ENCODE data around the gene FXYD4.
A peak's percentile ranks its signal among the peaks of the same experiment; 100 is the strongest.
"Not testable (repeated sequence)": the region's sequence is repeated elsewhere in the genome, so short reads cannot be mapped to it uniquely, and the experiment has no call there.

FXYD4 gene, protein sequence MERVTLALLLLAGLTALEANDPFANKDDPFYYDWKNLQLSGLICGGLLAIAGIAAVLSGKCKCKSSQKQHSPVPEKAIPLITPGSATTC

DNA sequence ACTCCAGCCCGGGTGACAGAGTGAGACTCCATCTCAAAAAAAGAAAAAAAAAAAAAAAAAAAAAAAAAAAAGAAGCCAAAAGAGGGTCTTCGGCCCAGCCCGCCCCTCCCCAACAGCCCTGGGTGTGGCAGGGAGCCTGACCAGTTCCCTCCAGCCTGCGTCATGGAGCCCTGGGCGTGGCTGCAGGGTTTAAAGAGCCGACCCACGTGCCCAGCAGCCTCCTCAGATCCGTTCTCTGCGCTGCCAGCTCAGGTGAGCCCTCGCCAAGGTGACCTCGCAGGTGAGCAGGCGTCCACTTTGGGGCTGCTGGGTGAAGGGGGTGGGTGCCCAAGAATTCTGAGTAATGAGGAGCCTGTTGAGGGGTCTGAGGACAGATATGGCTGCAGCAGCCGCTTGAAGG lies at the start of gene FXYD4:
Gene FXYD4 (plus strand): TSS at position 219 of the 400 bp plus-strand sequence. CDS start 2,111 bp downstream, outside the sequence.
- no peak for DNase-seq

DNA sequence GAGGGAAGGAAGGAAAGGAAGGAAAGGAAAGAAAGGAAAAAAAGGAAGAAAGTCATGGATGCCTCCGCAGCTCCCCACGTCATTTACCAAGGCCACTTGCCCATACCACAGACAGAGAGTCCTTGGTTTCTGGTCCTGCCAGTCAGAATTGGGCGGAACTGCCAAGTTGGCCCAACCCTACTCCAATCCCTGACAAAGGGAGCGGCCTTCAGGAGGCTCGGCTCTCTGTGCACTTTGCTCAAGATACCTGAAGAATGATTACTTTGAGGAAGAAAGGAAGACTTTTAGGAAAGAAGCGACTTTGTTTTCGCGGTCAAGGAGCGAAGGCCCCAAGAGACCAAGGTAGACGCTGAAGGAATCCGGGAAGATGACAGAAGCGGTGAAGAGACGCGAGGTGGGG lies 49.1 kb upstream of the FXYD4 start:
- DNase-seq = no peak

DNA sequence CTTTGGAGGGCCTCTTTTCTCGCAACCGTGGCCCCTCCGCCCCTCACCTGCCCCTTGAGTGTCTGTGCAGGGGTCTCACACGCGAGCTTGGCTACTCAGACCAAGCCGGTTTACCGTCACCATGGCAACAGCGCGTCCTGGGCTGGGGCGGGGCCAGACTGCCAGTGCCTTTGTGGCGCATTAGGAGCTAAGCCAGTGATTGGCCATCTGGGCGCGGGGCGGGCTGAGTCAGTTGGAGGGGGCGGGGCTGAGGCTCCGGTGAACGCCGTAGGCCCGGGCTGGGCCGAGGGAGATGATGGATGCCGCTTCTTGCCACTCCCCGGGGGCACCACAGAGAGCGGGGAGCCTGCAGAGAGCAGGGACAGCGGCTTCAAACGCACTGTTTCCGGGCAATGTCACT lies 48.7 kb upstream of the FXYD4 start:
- peak; percentile 70 to 80 for DNase-seq

DNA sequence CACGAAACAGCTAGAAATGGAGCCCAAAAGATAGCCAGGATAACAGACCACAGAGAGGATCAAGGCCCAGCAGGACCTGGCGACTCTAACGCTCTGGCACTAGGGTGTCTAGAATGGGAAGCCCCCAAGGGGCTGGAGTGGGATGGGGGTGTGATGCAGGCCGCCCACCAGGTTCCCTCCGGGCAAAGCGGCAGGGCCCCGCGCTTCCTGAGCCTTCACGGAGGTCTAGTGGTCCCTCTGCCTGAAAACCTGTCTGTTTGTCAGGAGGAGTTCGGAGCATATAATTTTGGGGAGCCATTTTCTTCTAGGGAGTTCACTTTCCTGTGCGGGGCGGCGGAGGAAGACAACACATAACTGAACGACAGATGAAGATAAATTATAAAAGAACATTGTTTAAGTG lies 48.2 kb upstream of the FXYD4 start:
- DNase-seq = no peak

DNA sequence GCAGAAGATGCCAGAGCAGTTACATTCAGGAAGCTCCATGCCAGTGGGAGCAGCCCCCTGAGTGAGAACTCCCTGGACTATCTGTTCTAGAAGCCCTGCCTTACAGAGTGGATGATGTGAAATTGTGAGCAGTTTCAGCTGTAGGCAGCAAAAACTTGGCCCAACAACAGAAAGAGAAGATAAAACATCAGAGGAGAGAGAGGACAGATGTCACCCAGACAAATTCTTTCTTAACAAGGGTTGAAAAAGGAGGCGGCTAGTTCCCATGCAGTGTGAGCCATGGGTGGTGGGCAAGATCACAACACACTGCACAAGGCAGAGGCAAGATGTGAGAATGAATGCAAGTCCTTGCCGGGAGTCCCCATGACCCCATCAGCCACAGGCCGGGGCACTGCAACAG lies 46.6 kb upstream of the FXYD4 start:
- DNase-seq = no peak

DNA sequence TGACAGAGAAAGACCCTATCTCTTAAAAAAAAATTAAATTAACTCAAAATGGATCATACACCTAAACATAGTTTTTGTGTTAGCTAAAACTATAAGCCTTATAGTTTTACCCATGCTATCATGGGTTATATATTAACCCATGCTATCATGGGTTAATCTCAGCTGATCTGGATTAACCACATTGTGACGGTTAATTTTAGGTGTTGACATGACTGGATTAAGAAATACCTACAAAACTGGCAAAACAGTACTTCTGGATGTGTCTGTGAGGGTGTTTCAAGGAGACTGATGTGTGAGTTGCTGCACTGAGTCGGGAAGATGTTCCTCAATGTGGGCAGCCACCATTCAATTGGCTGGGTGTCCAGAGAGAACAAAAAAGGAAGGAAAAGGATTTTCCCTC lies 44.3 kb upstream of the FXYD4 start:
- no peak for DNase-seq

DNA sequence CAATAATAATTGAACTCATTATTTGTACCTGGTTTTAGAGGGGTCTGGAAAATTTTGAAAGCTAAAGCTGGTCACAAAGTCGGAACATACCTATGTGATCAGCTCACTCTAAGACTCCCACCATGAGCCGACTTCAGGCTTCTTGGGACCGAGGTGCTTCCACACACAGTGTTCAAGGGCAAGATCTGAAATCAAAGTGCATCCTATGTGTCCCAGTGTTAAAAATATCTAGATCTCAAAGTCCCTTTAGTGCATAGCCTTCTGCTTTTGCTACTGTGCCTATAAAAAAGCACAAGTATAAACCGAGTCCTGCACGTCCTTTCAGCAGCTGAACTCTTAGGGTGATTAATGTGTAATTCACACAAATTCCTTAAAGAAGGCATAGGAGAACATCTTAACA lies 43.5 kb upstream of the FXYD4 start:
- DNase-seq = no peak

DNA sequence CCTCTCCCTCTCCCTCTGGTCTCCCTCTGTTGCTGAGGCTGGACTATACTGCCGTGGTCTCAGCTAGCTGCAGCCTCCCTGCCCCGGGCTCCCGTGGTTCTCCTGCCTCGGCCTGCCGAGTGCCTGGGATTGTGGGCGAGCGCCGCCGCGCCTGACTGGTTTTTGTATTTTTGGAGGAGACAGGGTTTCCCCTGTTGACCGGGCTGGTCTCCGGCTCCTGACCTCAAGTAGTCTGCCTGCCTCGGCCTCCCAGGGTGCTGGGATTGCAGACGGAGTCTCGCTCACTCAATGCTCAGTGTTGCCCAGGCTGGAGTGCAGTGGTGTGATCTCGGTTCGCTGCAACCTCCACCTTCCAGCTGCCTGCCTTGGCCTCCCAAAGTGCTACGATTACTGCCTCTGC lies 42.6 kb upstream of the FXYD4 start:
- not testable (repeated sequence) for DNase-seq

DNA sequence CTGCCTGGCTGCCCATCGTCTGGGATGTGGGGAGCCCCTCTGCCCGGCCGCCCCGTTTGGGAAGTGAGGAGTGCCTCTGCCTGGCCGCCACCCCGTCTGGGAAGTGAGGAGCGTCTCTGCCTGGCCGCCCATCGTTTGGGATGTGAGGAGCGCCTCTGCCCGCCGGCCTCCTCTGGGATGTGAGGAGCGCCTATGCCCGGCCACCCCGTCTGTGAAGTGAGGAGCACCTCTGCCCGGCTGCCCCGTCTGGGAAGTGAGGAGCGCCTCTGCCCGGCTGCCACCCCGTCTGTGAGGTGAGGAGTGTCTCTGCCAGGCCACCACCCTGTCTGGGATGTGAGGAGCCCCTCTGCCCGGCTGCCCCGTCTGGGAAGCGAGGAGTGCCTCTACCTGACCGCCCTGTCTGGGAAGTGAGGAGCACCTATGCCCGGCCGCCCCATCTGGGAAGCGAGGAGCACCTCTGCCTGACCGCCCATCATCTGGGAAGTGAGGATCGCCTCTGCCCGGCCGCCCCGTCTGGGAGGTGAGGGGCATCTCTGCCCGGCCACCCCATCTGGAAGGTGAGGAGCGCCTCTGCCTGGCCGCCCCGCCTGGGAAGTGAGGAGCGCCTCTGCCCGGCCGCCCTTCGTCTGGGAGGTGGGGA lies 42.1 kb upstream of the FXYD4 start:
- DNase-seq = not testable (repeated sequence)

DNA sequence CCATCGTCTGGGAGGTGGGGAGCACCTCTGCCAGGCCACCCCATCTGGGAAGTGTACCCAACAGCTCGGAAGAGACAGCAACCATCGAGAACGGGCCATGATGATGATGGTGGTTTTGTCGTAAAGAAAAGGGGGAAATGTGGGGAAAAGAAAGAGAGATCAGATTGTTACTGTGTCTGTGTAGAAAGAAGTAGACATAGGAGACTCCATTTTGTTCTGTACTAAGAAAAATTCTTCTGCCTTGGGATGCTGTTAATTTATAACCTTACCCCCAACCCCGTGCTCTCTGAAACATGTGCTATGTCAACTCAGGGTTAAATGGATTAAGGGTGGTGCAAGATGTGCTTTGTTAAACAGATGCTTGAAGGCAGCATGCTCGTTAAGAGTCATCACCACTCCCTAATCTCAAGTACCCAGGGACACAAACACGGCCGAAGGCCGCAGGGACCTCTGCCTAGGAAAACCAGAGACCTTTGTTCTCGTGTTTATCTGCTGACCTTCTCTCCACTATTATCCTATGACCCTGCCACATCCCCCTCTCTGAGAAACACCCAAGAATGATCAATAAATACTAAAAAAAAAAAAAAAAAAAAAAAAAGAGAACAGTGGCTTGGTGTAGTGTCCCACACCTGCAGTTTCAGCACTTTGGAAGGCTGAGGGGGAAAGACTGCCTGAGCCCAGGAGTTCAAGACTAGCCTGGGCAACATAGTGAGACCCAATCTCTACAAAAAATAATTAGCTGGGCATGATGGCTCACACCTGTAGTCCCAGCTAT lies 41.2 kb upstream of the FXYD4 start:
- DNase-seq = not testable (repeated sequence)

DNA sequence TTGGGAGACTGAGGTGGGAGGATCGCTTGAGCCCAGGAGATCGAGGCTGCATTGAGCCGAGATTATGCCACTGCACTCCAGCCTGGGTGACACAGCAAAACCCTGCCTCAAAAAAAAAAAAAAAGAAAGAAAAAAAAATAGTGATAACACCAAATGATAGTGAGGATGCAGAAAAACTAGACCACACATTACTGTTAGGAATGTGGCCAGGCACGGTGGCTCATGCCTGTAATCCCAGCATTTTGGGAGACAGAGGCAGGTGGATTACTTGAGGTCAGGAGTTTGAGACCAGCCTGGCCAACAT lies 40.7 kb upstream of the FXYD4 start:
- not testable (repeated sequence) for DNase-seq

DNA sequence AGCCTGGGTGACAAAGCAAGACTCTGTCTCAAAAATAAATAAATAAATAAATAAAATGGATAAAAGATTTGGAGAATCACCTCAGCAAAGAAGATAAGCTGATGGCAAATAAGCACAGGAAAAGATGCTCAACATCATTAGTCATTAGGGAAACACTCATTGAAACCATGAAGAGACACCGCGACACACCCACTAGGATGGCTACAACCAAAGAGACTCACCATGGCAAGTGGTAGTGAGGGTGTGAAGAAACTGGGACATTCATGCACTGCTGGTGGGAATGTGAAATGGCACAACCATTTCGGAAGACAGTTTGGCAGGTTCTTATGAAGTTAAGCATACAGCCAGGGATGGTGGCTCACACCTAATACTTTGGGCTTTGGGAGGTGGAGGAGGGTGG lies 37.8 kb upstream of the FXYD4 start:
- no peak for DNase-seq

DNA sequence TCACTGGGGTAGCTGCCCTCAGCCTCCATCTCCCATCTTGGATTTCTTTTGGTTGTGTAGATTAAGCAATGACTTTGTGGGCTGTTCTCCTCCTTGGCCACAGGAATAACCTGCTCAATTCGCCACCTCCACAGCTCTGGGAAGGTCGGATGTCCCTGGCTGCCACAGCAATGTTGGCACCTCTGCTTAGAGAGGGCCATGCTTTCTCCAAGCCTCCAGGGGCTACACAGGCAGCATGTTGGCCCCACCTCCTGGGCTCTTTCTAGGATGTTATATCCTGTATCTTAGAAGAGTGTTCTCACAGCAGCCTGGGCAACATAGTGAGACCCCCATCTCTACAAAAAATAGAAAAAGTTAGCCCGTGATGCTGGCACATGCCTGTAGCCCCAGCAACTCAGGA lies 35.4 kb upstream of the FXYD4 start:
- DNase-seq = no peak

DNA sequence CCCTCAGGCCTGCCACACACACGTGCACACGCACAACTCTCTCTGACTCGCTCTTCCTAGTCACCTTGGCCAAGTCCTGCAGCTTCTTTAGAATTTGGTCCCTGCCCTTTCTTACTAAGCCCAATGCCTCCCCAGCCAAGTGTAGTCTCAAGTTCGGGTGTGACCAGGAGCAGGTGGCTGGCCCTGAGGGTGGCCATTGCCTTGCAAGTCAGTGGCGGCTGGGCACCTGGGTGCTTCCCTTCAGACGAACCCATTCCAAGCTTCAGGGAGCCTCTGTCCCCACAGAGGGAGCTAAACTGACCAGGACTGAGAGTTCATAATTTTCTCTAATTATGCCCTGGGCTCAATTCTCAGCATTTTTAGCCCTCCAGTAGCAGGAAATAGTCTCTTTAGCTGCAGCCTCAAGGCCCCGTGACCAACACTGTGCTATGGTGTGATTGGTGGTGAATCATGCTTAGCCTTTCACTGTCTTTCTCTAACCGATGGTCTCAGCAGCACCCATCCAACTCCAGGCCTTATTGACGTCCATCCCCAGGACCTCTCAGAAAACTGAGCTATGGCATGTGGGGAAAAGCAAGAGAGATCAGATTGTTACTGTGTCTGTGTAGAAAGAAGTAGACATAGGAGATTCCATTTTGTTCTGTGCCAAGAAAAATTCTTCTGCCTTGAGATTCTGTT lies 34.7 kb upstream of the FXYD4 start:
- no peak for DNase-seq

DNA sequence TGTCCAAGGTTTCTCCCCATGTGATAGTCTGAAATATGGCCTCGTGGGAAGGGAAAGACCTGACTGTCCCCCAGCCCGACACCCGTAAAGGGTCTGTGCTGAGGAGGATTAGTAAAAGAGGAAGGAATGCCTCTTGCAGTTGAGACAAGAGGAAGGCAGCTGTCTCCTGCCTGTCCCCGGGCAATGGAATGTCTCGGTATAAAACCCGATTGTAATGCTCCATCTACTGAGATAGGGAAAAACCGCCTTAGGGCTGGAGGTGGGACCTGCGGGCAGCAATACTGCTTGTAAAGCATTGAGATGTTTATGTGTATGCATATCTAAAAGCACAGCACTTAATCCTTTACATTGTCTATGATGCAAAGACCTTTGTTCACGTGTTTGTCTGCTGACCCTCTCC lies 33.9 kb upstream of the FXYD4 start:
- DNase-seq = not testable (repeated sequence)

DNA sequence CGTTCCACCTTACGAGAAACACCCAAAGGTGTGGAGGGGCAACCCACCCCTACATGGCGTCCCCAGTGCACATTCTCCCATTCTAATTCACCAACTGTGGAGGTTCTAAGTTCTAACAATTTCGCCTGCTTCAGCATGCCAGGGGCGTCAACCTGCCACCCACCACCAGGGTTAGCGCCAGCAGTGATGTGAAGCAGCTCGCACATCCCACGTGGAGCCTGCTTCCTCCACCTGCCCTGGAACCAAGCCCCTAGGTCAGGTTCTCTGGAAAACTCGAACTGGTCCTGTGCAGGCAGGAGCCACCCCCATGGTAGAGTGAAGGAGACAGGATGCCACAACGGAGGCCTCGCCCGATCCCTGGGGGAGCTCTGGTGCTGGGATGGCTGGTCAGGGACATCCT lies 33.3 kb upstream of the FXYD4 start:
- DNase-seq = no peak

DNA sequence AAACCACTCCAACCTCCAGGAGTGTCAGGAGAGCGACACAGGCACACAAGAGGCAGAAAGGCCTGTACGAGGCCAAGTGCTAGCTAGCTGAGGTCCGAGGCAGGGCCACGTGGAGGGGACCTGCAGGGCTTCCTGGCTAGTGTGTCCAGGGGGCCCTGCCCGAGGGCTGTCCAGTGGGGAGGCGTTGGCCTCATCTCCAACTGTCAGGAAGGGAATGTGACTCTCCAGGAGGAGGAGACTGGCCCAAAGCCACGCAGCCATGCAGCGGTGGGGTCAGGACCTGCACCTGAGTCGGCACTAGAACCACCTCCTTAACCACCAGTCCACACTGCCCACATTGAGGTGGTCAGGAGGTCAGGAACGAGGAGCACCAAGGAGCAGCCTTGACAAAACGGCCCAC lies 32.3 kb upstream of the FXYD4 start:
- DNase-seq = no peak

DNA sequence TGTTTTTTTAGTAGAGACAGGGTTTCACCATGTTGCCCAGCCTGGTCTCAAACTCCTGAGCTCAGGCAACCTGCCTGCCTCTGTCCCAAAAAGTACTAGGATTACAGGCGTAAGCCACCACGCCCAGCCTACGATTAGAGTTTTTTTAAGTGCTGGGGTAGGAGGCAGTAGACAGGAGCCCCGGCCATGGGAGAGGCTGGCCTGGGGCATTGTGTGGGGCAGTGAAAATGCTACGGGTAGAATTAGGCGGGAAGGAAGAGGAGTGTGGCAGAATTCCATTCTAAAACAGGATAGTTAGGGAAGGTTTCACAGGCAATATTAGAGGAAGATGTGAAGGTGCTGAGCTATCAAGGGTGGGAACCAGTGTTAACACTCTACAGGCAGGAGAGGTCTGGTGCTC lies 31.3 kb upstream of the FXYD4 start:
- DNase-seq = no peak

DNA sequence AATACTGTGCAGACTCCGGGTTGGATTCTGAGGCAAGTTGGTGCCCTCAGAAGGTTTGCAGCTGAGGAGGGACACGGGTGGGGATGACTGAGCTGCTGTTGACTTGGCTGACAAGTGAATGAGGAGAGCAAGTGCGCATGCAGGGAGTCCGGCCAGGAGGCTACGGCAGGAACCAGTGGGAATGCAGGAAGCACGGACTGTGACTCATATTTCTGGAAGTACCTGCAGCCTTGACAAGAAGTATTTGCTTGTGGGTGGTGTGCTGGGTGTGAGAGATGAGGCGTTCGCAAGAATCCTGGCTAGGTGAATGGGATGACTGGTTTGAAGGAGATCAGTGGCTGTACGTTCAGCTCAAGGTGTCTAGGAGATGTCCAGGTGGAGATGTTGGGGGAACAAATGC lies 30.8 kb upstream of the FXYD4 start:
- DNase-seq = no peak

DNA sequence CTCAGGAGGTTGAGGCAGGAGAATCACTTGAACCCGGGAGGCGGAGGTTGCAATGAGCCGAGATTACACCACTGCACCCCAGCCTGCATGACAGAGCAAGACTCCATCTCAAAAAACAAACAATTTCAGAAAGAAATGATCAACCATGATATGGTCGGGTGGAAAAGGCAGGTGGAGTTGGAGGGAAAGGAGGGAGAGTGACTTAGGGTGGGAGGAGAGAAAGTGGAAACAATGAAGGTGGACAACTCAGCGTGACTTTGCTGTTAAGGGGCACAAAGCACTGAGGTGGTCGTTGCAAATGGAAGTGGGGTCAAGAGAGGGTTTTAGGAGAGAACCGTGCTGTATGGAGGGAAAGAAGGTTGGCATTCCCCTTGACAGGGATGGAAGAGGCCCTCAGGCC lies 30.0 kb upstream of the FXYD4 start:
- no peak for DNase-seq

DNA sequence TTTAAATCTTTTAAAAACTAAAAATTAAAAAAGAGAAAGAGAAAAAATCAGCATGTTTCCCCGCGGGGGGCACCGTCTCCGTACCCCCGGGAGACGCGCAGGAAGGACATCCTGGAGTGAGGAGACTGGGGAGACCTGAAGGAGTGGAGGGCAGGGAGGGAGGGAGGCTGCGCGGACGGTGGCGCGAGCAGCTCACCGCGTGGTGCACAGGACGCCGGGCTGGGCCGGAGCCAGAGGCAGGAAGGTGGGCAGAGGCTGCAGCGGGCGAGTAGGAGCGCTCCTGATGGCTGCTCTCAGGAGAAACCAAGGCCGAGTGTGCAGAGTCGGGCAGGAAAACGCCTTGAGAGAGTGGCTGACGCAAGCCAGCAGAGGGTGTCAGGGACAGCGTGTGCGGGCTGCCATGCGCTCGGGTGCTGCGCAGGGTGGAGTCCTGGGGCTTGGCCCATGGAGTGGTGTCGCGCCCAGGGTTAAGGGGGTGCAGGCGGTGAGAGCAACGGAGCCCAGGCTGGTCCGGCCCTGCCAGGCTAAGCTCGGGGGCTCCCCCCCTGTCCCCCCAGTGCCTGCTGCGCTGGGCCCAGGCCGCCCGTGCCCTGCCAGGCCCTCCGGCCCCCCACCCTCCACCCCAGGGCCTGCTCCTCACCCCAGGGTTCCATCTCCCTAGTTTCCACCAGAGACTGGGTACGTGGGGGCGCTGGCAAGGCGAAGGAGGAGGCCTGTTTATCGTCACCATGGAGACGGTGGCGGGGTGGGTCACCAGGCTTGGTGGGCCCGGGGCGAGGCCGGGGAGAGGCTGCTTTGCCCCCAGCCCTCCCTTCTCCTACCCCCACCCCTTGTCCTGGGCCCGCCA lies 28.9 kb upstream of the FXYD4 start:
- DNase-seq = no peak

DNA sequence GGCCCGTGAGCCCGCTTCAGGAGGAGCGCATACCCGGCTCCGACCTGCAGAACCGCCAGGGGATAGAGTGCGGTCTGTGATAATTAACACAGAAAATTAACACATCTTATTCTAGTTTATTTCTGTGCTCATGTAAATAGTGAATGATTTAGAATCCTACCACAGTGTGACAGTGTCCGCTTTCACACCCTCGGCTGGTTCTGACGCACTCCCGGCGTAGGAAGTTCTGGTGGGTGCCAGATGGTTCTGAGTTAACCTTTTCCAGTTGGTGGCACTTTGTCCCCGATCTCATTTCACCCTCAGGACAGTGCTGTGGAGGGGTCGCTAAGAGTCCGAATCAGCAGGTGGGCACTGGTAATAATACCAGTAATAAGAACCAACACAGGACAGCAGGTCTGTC lies 28.3 kb upstream of the FXYD4 start:
- DNase-seq = no peak

DNA sequence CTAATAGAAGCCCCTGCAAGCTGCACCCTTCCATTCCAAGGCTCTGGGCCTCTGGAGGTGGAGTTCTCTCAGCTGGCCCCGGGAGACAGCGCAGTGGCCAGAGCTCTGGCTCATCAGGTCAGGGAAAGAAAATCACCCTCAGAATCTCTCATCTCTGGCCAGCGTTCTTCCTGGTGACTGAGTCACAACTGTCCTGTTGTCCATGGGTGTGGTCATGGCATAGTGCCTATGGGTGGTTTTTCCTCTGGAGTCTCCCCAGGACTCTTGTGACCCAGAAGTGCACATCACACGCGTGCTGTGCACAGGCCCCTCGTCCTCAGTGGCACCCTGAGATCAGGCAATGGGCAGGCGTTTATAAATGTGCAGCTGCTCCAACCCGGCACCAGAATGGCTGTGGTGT lies 27.4 kb upstream of the FXYD4 start:
- DNase-seq = no peak

All from inflammatory macrophage treated with lipopolysaccharide for 1 hour (primary cell).